ENCODE results near the gene HIVEP3.

HIVEP3 gene

GRCh38 chr1:41894808-41895483 is 23.8 kb downstream of the HIVEP3 start:
- peaks cover 23% of the 10 kb centered on the region for H3F3A ChIP-seq (ENCODE audit: insufficient read depth, low read length)
- no peaks in the 10 kb centered on the region for H4K20me1 ChIP-seq (ENCODE audit: insufficient read depth, low read length)
- no peak overlapping the region for H3K4me3 ChIP-seq (ENCODE audit: low read length)
- no peaks in the 10 kb centered on the region for H3K9me2 ChIP-seq (replicated peaks; ENCODE audit: insufficient read depth, low read length)
- no peak for DNase-seq
- H3K4me1 ChIP-seq (ENCODE audit: low read length): peaks cover 38% of the 10 kb centered on the region
- no peaks in the 10 kb centered on the region for H3K27me3 ChIP-seq (replicated peaks; ENCODE audit: insufficient read depth, low read length)
- no peak overlapping the region for H3K9ac ChIP-seq (ENCODE audit: low read length)
- H3K36me3 ChIP-seq (replicated peaks; ENCODE audit: insufficient read depth, low read length): no peaks in the 10 kb centered on the region
- no peak overlapping the region for H3K4me2 ChIP-seq (ENCODE audit: low read depth, low read length)
- no peaks in the 10 kb centered on the region for H3K9me3 ChIP-seq (replicated peaks; ENCODE audit: insufficient read depth, low read length)
- TF ChIP-seq CTCF (IDR thresholded peaks at IDR 0.05; ENCODE audit: low read length) (no peak), EZH2phosphoT487 (IDR thresholded peaks at IDR 0.05; ENCODE audit: low read length) (no peak), EZH2 (optimal IDR thresholded peaks at IDR 0.05; ENCODE audit: low read depth, low read length) (no peak)
- H3K79me2 ChIP-seq (ENCODE audit: low read length): peaks cover 8% of the 10 kb centered on the region; the same call in 1 of the 2 replicates
- no peak overlapping the region for H3K27ac ChIP-seq (ENCODE audit: low read length)
- H2AFZ ChIP-seq (ENCODE audit: low read length): no peak overlapping the region

GRCh38 chr1:41894101-41894807 is 24.5 kb downstream of the HIVEP3 start:
- DNase-seq: no peak
- no peaks in the 10 kb centered on the region for H3K9me3 ChIP-seq (replicated peaks; ENCODE audit: insufficient read depth, low read length)
- no peaks in the 10 kb centered on the region for H4K20me1 ChIP-seq (ENCODE audit: insufficient read depth, low read length)
- H3K36me3 ChIP-seq (replicated peaks; ENCODE audit: insufficient read depth, low read length): no peaks in the 10 kb centered on the region
- H3K4me3 ChIP-seq (ENCODE audit: low read length): no peak overlapping the region
- peaks cover 41% of the 10 kb centered on the region for H3K4me1 ChIP-seq (ENCODE audit: low read length)
- H3K9me2 ChIP-seq (replicated peaks; ENCODE audit: insufficient read depth, low read length): no peaks in the 10 kb centered on the region
- H3K4me2 ChIP-seq (ENCODE audit: low read depth, low read length): no peak overlapping the region
- no peak overlapping the region for H3K27ac ChIP-seq (ENCODE audit: low read length)
- peaks cover 23% of the 10 kb centered on the region for H3F3A ChIP-seq (ENCODE audit: insufficient read depth, low read length)
- no peaks in the 10 kb centered on the region for H3K27me3 ChIP-seq (replicated peaks; ENCODE audit: insufficient read depth, low read length)
- no peak for TF ChIP-seq EZH2phosphoT487 (IDR thresholded peaks at IDR 0.05; ENCODE audit: low read length)
- peaks cover 8% of the 10 kb centered on the region; the same call in 1 of the 2 replicates for H3K79me2 ChIP-seq (ENCODE audit: low read length)
- no peak overlapping the region for H3K9ac ChIP-seq (ENCODE audit: low read length)
- H2AFZ ChIP-seq (ENCODE audit: low read length): no peak overlapping the region

GRCh38 chr1:41892301-41892781 is 26.4 kb downstream of the HIVEP3 start:
- H3F3A ChIP-seq (ENCODE audit: insufficient read depth, low read length): peaks cover 19% of the 10 kb centered on the region
- H3K36me3 ChIP-seq (replicated peaks; ENCODE audit: insufficient read depth, low read length): no peaks in the 10 kb centered on the region
- H4K20me1 ChIP-seq (ENCODE audit: insufficient read depth, low read length): no peaks in the 10 kb centered on the region
- H3K79me2 ChIP-seq (ENCODE audit: low read length): peaks cover 8% of the 10 kb centered on the region; the same call in 1 of the 2 replicates
- no peaks in the 10 kb centered on the region for H3K9me2 ChIP-seq (replicated peaks; ENCODE audit: insufficient read depth, low read length)
- peak overlapping the region; percentile 76 for H3K4me2 ChIP-seq (ENCODE audit: low read depth, low read length)
- no peaks in the 10 kb centered on the region for H3K9me3 ChIP-seq (replicated peaks; ENCODE audit: insufficient read depth, low read length)
- peak overlapping the region; percentile 59 for H2AFZ ChIP-seq (ENCODE audit: low read length)
- peak overlapping the region; percentile 61 for H3K4me3 ChIP-seq (ENCODE audit: low read length)
- H3K4me1 ChIP-seq (ENCODE audit: low read length): peaks cover 25% of the 10 kb centered on the region
- H3K27ac ChIP-seq (ENCODE audit: low read length): peak overlapping the region; percentile 93
- TF ChIP-seq CTCF (IDR thresholded peaks at IDR 0.05; ENCODE audit: low read length) (no peak), EZH2phosphoT487 (IDR thresholded peaks at IDR 0.05; ENCODE audit: low read length) (no peak), EZH2 (optimal IDR thresholded peaks at IDR 0.05; ENCODE audit: low read depth, low read length) (no peak)
- DNase-seq: peak; percentile 89
- H3K27me3 ChIP-seq (replicated peaks; ENCODE audit: insufficient read depth, low read length): no peaks in the 10 kb centered on the region
- H3K9ac ChIP-seq (ENCODE audit: low read length): peak overlapping the region; percentile 64
